ENCODE data around the gene AGPS.
"Not testable (repeated sequence)": the region's sequence is repeated elsewhere in the genome, so short reads cannot be mapped to it uniquely, and the experiment has no call there.

Gene AGPS

DNA sequence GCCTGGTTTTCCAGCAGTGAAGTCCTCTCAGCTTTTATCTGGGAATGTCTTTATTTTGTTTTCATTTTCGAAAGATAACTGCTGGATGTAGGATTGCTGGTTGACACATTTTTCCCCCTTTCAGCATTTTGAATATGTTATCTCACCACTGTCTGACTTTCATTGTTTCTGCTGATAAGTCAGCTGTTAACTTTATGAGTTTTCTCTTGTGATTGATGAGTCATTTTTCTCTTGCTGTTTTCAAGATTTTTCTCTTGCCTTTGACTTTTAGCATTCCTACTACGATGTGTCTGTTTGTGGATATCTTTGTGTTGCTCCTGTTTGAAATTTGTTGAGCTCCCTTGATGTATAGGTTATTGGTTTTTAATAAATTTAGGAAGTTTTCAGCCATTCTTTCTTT lies 85.5 kb downstream of the AGPS start:
- TF ChIP-seq, protein P1, sequence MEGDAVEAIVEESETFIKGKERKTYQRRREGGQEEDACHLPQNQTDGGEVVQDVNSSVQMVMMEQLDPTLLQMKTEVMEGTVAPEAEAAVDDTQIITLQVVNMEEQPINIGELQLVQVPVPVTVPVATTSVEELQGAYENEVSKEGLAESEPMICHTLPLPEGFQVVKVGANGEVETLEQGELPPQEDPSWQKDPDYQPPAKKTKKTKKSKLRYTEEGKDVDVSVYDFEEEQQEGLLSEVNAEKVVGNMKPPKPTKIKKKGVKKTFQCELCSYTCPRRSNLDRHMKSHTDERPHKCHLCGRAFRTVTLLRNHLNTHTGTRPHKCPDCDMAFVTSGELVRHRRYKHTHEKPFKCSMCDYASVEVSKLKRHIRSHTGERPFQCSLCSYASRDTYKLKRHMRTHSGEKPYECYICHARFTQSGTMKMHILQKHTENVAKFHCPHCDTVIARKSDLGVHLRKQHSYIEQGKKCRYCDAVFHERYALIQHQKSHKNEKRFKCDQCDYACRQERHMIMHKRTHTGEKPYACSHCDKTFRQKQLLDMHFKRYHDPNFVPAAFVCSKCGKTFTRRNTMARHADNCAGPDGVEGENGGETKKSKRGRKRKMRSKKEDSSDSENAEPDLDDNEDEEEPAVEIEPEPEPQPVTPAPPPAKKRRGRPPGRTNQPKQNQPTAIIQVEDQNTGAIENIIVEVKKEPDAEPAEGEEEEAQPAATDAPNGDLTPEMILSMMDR (IDR thresholded peaks at IDR 0.05; ENCODE audit: control extremely low read depth, extremely low read depth, low read depth, missing control alignments), result no peak
- CTCF ChIA-PET, result interaction anchor here (1.9 to 2.5 kb wide), 2 partner anchors 12 to 19 kb away, joined by 4 to 9 read pairs; no protein-coding TSS in a partner anchor
- DNase-seq (ENCODE audit: extremely low spot score), result no peak
- POLR2A ChIA-PET, result no interaction called here

DNA sequence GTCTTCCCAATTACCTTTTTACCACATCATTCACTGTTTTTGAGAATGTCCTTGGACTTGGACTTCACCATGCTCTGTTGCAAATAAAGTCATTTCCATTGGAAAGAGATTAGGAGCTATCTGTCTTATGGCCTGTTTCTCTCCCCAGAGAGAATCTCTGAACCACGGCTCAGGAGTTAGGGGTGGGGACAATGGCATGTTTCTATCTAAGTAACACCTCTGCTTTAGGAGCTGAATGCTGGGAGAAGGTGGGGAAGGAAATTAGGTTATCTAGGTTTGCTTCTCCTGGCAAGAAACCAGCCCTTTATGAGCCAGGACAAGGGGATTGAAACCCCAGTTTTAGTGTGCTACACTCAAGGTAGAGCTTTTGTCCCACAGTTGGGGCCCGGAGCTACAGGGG lies 86.3 kb downstream of the AGPS start:
- POLR2A ChIA-PET, result no interaction called here

DNA sequence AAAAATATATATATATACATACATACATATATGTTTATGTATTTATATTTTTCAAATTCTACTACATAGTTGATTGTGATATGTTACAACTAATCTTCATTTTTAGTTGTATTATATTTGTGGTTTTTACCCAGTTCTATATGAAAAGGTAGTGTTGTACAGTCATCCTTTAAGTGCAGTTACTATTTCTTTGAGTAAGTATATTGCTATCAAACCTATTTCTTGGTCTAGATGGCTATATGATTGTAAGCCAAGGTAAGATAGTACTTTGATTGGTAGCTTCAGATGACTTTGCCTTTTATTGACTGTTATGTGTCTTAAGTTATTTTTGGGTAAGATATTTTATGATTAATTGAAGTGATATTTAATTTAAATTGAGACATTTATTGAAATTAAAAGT lies 89.6 kb downstream of the AGPS start:
- DNase-seq (ENCODE audit: extremely low spot score), result no peak
- ChIA-PET POLR2A (no interaction called here), CTCF (interaction anchor here (1.3 kb wide), 1 partner anchor 11 kb away, joined by 3 read pairs; no protein-coding TSS in a partner anchor)
- TF ChIP-seq, protein P1 (IDR thresholded peaks at IDR 0.05; ENCODE audit: control extremely low read depth, extremely low read depth, low read depth, missing control alignments), result no peak

More for the DNA sequence above, 86.3 kb downstream of the AGPS start:
- TF ChIP-seq, protein P1 (IDR thresholded peaks at IDR 0.05; ENCODE audit: control extremely low read depth, extremely low read depth, low read depth, missing control alignments), result no peak
- CTCF ChIA-PET, result interaction anchor here (0.8 to 2.5 kb wide), 3 partner anchors 11 to 18 kb away, joined by 3 to 9 read pairs (median 4); no protein-coding TSS in a partner anchor
- DNase-seq (ENCODE audit: extremely low spot score), result no peak

DNA sequence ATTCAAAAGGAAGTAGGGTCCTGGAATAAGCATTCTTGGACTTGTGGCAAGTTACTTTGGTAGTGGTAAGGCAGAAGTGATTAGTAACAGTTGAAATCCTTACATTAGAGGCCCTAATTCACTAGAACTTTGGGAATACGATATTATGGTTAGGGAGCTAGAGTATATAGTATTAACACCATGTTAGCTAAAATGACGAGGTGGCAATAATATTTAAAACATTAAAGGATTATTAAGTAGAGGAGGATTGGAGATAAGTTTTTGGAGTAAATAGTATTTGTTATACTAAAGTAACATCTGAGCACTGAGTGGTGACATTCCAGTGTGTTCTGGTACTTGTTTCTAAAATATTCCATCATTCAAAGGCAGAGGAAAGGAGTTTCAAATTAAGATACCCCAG lies 91.0 kb downstream of the AGPS start:
- no peak for DNase-seq (ENCODE audit: extremely low spot score)
- CTCF ChIA-PET, result interaction anchor here (0.9 to 1.3 kb wide), 3 partner anchors 29 to 148 kb away, joined by 3 to 4 read pairs (median 3); no protein-coding TSS in a partner anchor
- POLR2A ChIA-PET, result no interaction called here
- TF ChIP-seq, protein P1 (IDR thresholded peaks at IDR 0.05; ENCODE audit: control extremely low read depth, extremely low read depth, low read depth, missing control alignments), result no peak

DNA sequence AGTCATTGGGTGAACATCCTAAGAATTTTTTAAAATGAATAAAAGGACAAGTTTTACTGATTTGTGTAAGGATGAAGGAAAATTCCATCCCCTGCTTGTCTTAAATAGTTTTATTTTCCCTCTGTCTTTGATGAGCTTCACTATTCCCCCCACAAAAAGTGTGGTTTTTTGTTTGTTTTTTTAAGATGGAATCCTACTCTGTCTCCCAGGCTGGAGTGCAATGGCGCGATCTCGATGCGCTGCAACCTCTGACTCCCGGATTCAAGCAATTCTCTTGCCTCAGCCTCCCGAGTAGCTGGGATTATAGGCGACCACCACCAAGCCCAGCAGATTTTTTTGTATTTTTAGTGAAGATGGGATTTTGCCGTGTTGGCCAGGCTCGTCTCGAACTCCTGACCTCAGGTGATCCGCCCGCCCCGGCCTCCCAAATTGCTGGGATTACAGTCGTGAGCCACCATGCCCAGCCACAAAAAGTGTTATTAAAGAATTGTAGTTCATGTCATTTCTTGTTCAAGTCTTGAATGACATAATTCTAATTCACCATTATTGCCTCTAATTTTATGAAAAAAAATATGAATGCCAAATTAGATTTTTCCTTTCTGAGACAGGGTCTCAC lies 91.7 kb downstream of the AGPS start:
- TF ChIP-seq, protein P1 (IDR thresholded peaks at IDR 0.05; ENCODE audit: control extremely low read depth, extremely low read depth, low read depth, missing control alignments), result no peak
- ChIA-PET POLR2A (no interaction called here), CTCF (interaction anchor here (0.9 to 1.6 kb wide), 4 partner anchors 28 to 286 kb away, joined by 3 to 4 read pairs (median 3); no protein-coding TSS in a partner anchor)
- DNase-seq (ENCODE audit: extremely low spot score), result no peak

DNA sequence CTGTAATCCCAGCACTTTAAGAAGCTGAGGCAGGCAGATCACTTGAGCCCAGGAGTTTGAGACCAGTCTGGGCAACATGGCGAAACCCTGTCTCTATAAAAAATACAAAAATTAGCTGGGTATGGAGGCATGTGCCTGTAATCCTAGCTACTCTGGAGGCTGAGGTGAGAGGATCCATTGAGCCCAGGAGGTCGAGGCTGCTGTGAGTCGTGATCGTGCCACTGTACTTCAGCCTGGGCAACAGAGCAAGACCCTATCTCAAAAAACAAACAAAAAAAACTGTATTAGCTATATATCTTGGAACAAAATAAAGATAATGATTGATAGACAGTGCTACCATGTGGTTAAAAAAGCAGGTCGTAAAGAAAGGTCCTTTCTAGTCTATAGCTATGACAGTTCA lies 93.1 kb downstream of the AGPS start:
- DNase-seq (ENCODE audit: extremely low spot score); POLR2A ChIA-PET: not testable (repeated sequence)
- CTCF ChIA-PET, result interaction anchor here (0.9 to 1.6 kb wide), 2 partner anchors 10 to 287 kb away, joined by 3 to 4 read pairs; no protein-coding TSS in a partner anchor

DNA sequence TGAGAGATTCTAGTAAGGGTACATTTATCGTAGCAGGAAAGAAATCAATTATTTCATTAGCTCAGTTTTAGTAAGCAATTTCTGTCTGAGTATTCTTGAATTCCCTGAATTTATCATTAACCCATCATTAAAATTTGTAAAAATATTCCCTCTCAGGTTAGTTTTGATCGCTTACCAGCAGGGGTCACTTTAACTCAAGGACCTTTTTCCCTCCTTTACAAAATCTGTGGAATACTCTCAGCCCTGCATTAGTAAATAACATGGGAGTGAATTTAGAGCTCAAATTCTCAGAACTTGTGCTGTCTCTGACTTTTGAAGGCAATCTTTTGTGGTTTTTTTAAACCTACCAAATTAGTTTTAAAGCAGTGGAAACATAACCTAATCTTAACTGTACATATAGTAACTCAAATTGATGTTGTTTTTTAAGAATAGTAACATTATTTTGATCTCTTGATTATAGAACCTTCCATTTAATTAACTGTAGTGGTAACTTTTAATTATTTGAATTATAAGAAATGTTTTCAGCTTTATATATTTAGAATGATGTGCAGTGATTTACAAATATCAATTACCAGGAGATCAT lies 97.2 kb downstream of the AGPS start:
- ChIA-PET POLR2A (no interaction called here), CTCF (interaction anchor here (0.8 to 2.0 kb wide), 12 partner anchors 11 to 236 kb away, joined by 3 to 9 read pairs (median 4); no protein-coding TSS in a partner anchor)
- no peak for DNase-seq (ENCODE audit: extremely low spot score)
- TF ChIP-seq, protein P1 (IDR thresholded peaks at IDR 0.05; ENCODE audit: control extremely low read depth, extremely low read depth, low read depth, missing control alignments), result peak; percentile 41

Measured in GM10248 (cell line).